Stimulated activated naive CD8-positive, alpha-beta T cell treated with anti-CD3 and anti-CD28 coated beads, Interleukin-15, Interleukin-2, amounts not matched to agents 100 U/mL and 50 U/mL, for 24 hours (primary cell): ENCODE measurements around the gene NSL1.
A peak's percentile ranks its signal among the peaks of the same experiment; 100 is the strongest.
"Not testable (repeated sequence)": the region's sequence is repeated elsewhere in the genome, so short reads cannot be mapped to it uniquely, and the experiment has no call there.

Source experiments
- ATAC-seq: fragments of 150-1000 bp; cut with Tn5 transposase; one replicate; pipeline ENCODE4 v1.10.0; 2021
- DNase-seq: peaks from one replicate; pipeline ENCODE4 v3.0.0; 2021

The NSL1 gene

GRCh38 chr1:212791676-212792395, at the start of gene NSL1, which contains the start of gene TATDN3:
TSS of gene NSL1 (minus strand) at chr1:212791777. CDS start at chr1:212791763, 14 bp downstream.
TSS of gene TATDN3 (plus strand) at chr1:212791894. CDS start at chr1:212791922, 28 bp downstream.
- ATAC-seq = peak; percentile 96

GRCh38 chr1:212838145-212838544, 46.6 kb upstream of the NSL1 start:
- no peak for ATAC-seq
- DNase-seq = no peak

More at GRCh38 chr1:212791676-212792395, at the start of gene NSL1, which contains the start of gene TATDN3:
- DNase-seq = peak; percentile 97

DNA sequence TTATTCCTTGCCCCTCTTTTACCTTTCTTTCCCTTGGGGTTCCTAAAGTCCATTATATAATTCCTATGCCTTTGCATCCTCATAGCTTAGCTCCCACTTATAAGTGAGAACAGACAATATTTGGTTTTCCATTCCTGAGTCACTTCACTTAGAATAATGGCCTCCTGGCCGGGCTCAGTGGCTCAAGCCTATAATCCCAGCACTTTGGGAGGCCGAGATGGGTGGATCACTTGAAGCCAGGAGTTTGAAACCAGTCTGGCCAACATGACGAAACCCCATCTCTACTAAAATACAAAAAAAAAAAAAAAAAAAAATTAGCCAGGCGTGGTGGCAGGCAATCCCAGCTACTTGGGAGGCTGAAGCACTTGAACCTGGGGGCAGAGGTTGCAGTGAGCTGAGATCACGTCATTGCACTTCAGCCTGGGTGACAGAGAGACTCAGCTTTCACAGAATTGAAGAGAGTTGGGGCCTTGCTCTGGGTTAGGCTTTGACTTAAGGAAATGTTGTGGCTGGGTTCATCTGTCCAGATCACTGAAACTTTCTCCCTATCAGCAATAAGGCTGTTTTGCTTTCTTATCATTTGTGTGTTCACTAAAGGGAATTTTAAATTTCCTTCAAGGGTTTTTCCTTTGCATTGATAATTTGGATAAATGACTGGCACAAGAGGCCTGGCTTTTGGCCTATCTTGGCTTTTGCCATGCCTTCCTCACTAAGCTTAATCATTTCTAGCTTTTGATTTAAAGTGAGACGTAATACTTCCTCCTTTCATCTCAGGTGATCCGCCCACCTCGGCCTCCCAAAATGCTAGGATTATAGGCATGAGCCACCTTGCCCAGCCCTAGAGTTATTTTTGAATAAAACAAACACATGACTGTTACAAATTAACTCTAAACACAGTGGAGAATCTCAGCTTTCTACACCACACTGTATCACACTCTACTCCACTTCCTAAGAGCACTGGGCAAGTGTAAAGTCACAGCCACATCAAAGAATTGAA, 41.9 kb upstream of the NSL1 start:
- ATAC-seq, DNase-seq: not testable (repeated sequence)

- DNase-seq = no peak
- no peak for ATAC-seq
Measured at GRCh38 chr1:212828395-212828794, 36.8 kb upstream of the NSL1 start.

DNA sequence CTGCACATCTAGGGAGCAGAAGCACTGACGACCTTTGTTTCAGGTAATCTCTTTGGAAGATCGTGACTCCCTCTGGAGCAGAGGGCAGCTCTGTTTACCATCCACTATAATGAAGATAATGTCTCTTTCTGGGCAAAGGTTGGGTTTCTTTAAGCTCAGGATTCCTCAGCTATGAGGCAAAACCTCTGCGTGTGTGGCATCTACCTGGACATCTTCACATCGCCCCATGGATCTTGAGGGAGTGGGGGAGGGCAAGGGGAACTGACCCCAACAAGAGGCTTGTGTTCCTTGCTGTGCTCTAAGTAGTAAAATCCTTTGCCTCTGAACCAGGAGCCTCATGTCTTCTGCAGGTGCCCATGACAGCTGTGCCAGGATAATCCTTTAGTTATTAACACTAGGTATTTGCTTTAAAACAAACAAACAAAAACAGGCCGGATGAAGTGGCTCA, 36.3 kb upstream of the NSL1 start:
- no peak for DNase-seq
- ATAC-seq = no peak

GRCh38 chr1:212827171-212827776, 35.7 kb upstream of the NSL1 start:
- ATAC-seq (no peak), DNase-seq (no peak)

DNA sequence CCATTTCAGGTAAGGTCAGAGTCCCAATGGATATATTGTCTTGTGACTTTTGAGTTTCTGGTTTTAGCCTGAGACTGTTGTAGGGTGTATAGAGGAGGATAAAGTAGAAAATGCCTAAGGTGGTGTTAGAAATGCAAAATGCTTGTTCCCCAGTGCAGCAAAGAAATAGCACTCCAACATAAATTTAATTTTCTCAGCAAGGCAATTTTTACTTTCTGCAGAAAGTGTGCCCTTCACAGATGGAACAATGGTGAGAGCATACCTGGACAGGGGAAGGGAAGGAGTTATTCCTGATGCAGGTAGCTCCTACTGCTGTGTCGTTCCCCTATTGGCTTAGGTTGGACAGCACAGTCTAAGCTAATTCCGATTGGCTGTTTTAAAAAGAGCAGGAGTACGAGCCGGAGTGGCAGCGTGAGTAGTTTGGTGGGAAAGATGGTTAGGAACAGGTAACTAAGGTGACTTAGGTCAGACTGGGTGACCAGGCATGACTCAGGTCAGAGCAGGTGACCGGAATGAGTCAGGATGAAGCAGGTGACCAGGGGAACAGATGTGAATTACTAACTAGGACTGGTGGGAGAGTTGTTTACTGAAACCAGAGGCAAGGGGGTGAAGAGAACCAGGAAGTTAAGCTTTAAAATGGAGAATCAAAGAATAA, 34.3 kb upstream of the NSL1 start:
- ATAC-seq (no peak), DNase-seq (no peak)

DNA sequence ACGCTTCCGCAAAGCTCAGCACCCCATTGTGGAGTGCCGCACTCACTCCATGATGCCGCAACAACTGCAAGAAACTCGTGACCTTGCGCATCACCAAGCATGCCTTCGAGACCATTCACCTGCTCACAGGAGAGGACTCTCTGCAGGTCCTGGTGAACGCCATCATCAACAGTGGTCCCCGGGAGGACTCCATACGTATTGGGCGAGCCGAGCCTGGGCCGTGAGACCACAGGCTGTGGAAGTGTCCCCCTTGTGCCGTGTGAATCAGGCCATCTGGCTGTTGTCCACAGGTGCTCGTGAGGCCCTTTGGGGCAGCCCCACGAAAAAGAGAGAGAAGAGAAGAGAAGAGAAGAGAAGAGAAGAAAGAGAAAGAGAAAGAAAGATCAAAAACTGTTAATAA, 32.6 kb upstream of the NSL1 start:
- DNase-seq (no peak), ATAC-seq (no peak)

DNA sequence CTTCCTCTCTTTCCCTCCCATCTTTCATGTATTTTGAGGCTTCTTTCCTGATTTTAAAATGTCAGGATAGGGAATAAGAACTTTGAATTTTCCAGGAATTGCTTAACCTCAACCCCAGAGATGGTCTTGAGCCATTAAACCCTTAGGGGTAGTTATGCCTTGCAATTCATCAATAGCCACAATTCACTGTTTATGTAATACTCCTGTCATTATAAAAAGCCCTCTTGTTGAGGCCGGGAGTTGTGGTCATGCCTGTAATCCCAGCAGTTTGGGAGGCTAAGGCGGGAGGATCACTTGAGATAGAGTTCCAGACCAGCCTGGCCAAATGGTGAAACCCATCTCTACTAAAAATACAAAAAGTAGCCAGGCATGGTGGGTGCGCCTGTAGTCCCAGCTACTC, 31.4 kb upstream of the NSL1 start:
- ATAC-seq (no peak), DNase-seq (no peak)

DNA sequence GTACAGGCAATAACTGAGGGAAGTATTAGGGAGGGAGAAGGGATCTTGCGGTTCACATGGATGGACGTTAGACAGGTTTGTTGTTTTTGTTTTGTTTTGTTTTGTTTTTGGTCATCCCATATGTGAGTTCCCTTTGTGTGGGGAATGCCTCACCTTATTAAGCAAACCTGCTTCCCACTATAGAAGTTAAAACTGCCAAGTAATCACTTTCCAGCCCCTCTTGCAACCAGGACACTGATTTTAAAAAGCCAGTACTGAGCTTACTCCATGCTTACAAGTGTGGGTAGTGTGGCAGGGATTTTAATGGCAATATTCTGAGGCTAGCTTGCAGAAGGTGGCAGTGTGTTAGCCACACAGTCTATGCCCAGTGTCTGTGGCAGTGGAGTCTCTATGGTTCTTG, 29.4 kb upstream of the NSL1 start:
- DNase-seq (no peak), ATAC-seq (no peak)

DNA sequence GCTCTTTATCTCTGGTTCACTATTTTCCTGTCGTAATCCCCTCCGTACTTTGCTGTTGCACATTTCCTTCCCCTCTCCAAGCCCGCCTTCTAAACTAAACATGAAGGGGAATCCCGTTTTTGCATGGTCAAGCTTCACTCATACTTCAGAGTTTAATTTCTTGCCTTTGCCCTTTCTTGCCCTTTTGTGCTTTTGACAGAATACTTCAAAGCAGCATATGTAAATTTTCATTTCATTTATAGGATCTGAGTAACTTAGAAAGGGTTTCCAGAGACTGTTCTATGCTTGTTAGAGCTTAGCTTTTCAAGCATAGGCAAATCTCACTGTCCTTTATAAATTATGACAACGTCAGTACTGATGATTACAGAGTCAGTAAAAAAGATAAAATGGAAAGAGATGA, 28.1 kb upstream of the NSL1 start:
- ATAC-seq (peak; percentile 40), DNase-seq (no peak)

GRCh38 chr1:212816567-212817278, 25.1 kb upstream of the NSL1 start:
- no peak for ATAC-seq

GRCh38 chr1:212814537-212815334, 23.2 kb upstream of the NSL1 start:
- ATAC-seq (no peak), DNase-seq (no peak)

More at GRCh38 chr1:212816567-212817278, 25.1 kb upstream of the NSL1 start:
- no peak for DNase-seq

DNA sequence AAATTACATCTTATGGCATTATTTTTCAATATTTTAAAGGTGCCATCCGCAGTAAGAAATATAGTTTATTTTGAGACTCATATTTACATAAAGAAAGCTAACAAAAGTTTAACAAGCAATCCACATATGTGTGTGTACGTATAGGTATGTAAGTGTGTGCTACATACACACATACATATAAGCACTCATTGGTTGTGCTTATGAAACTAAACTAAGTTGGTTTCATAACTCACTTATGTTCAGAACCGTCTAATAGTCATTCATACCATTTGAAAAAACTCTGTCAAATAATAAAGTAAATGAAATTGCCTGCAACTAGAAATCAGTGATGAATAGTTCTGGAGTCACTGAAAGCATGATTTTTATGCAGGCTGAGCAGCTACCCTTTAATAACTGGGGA, 14.2 kb upstream of the NSL1 start:
- ATAC-seq = no peak
- DNase-seq = no peak

- no peak for ATAC-seq
- no peak for DNase-seq
Measured at GRCh38 chr1:212797681-212798080, 6.1 kb upstream of the NSL1 start.

DNA sequence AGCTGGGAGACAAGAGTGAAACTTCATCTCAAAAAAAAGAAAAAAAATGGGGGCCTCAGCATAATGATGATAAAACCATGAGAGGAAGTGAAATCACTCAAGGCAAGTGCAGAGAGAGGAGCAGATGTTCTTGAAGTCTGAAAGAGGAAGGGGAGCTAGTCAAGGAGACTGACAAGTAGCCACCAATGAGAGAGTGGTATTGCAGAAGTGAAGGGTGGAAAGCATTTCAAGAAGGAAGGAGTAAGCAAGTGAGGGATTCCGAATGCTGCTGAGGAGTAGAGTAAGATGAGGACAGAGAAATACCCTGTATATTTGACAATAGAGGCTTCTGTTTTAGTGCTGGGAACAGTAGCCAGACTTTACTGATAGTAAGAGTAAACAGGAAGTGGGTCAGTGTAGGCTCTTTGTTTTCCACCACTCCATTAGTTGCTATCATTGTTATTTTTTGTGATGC, 3.0 kb upstream of the NSL1 start:
- no peak for ATAC-seq
- DNase-seq = no peak

- ATAC-seq = no peak
- DNase-seq = no peak
Measured at GRCh38 chr1:212792396-212792908, 875 bp upstream of the NSL1 start.

- DNase-seq = no peak
- ATAC-seq = peak; percentile 66
Measured at GRCh38 chr1:212791261-212791675, 309 bp downstream of the NSL1 start.

- ATAC-seq = no peak
- no peak for DNase-seq
Measured at GRCh38 chr1:212785871-212786270, 5.7 kb downstream of the NSL1 start.

GRCh38 chr1:212783976-212784375, 7.6 kb downstream of the NSL1 start:
- ATAC-seq (no peak), DNase-seq (no peak)
